Pons (tissue), 1 donor: ENCODE results near the gene CMC2.
A peak's percentile ranks its signal among the peaks of the same experiment; 100 is the strongest.

ENCODE experiments used
- DNase-seq: peaks from one replicate; pipeline ENCODE4 v3.0.0-alpha.2; 2016; ENCODE audit warnings: low spot score

Gene CMC2

GRCh38 chr16:80973991-80974390, 32.7 kb downstream of the CMC2 start:
- DNase-seq = no peak

- DNase-seq = no peak
These were observed 34.1 kb downstream of the CMC2 start for GRCh38 chr16:80972611-80973010.

- DNase-seq = no peak
These were observed 34.9 kb downstream of the CMC2 start for GRCh38 chr16:80971819-80972218.

GRCh38 chr16:80969114-80969484, 37.6 kb downstream of the CMC2 start:
- no peak for DNase-seq

GRCh38 chr16:80968386-80969113, 38.1 kb downstream of the CMC2 start:
- no peak for DNase-seq

DNA sequence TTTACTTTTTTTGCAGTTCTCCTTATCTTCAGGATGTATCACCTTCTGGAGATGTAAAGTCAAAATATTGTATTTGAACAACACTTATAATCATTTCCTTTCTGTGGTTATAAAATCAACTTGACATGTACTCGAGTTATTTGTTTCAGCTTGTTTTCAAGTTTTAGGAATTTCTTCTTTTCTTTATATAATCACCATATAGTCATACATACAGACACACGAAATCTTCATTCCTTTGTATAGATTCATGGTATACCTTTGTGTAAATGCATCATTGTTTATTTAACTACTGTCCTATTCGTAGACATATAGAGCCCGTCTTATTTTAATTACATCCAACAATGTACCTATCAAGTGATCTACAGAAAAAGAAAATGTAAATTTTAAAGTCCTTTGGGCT, 40.1 kb downstream of the CMC2 start:
- DNase-seq = no peak

DNA sequence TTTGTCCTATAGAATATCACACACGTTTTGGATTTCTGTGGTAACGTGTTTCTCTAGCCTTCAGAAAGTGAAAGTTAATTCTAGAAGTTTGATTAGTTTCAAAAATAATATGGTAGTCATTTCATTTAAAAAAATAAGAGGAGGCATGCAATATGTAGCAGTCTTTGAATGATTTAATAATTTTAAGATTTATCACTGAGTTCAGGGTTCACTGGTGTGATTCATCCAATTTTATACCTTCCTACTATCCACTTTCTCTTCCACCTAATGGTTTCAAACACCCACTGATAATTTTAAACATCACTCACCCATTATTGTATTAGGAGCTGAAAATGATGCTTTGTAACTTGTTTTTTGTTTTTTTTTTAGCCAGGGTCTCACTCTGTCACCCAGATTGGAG, 42.3 kb downstream of the CMC2 start:
- no peak for DNase-seq

GRCh38 chr16:80962879-80963278, 43.8 kb downstream of the CMC2 start:
- DNase-seq = no peak

GRCh38 chr16:80958284-80958683, 48.4 kb downstream of the CMC2 start:
- no peak for DNase-seq

DNA sequence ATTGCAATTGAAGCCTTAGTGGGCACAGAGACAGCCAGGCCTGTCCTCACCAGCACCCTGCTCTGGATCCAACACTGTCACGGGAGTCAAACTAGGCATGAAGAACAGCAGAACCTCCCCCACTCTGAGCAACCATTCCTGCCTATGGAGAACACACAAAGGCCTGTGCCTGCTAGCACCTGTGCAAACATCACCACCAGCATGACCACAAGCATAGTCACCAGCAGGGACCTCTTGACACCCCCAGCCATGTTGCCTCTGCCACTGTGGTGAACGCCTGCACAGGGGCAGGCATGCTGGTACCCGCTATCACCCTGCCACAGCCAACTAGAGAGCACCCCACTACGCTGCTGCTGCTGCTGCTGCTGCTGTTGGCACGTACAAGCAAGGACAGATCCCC, 51.7 kb downstream of the CMC2 start:
- DNase-seq = no peak

DNA sequence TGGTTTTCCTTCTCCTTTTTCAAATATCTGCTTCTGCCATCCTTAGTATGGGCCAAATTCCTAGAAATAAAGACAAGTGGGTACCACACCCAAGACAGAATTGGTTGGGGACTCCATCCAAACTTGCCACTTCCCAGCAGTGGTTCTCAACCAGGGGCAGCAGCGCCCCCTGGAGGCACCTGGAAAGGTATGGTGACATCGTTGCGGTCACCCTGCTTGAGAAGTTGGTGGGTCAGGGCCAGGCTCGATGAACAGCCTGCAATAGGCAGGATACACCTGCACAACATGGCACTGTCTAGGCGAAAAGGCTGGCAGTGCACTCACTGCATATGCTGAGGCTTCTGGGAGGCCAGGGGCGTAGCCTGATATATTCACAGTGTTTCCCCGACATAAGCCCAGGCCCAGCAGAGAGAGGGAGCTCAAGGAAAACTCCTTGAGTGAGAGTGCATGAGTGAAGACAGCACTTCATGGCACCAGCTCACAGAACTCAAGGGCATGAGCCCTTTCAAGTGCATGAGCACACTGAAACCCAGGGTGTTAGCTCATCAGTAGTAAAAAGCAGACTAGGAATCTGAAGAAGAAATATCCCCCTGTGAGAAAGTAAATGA, 57.7 kb downstream of the CMC2 start:
- DNase-seq = peak; percentile 60

DNA sequence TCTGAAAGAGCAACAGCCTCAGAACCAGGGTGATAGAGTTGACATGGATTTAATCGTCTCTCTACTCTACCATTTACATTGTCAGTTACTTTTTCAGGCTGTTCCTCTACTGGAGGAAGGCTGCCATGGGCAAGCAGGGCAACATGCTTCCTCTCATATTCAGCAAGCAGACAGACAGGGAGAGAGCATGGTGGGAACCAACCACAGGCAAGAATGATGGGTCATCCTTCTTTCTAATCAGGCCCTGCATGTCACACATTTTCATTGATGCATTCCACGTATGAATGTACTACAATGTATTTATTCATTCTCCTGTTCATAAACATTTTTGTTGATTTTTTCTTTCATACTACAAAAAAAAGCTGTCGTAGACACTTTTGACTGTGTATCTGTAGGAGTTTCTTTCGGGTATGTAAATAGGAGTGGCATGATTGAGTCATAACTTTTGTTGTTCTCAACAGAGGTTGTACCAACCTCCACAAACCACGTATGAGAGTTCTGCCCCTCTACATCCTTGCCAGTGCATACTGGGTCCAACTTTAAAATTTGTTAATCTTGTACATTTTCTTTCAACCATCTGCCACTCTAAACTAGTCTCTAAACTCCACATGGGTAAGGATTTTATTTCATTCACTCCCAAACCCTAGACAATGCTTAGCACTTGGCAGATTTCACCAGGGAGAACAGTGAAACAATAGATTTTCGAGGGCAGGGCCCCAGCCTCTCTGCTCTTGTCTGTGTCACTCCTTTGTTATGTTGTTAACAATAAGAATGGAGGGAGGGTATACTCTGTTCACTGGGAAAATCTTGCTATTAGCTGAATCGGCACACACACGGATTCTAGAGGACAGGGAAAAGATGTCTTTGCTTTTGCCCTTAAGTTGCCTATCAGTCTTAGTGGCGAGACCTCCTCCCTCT, 58.7 kb downstream of the CMC2 start:
- DNase-seq = peak; percentile 90

- no peak for DNase-seq
These were observed 59.4 kb downstream of the CMC2 start for GRCh38 chr16:80947239-80947638.

- no peak for DNase-seq
These were observed 60.2 kb downstream of the CMC2 start for GRCh38 chr16:80946481-80946880.

DNA sequence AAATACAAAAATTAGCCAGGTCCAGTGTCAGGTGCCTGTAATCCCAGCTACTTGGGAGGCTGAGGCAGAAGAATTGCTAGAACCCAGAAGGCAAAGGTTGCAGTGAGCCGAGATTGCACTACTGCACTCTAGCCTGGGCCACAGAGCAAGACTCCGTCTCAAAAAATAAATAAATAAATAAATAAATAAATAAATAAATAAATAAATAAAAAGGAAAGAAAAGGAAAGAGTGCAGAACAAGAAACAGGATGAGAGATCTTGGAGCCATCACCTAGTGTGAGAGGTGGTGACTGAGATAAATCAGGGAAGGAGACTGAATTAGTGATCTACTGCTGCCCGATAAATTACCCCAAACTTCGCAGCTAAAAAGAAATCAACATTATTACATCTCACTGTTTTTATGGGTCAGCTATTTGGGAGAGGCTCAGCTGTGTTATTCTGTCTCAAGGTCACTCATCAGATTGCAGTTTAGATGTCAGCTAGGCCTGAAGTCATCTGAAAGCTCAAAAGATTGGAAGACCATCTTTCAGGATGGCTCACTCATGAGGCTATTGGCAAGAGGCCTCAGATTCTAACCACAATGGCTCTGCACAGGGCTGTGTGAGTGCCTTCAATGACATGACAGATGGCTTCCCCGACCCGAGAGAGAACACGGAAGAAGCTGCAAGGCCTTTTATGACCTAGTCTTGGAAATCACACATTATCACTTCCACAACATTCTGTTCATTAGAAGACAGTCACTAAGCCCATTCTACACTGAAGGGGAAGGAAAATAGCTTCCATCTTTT, 66.4 kb downstream of the CMC2 start:
- DNase-seq = no peak

- DNase-seq = no peak
These were observed 67.8 kb downstream of the CMC2 start for GRCh38 chr16:80938879-80939260.

DNA sequence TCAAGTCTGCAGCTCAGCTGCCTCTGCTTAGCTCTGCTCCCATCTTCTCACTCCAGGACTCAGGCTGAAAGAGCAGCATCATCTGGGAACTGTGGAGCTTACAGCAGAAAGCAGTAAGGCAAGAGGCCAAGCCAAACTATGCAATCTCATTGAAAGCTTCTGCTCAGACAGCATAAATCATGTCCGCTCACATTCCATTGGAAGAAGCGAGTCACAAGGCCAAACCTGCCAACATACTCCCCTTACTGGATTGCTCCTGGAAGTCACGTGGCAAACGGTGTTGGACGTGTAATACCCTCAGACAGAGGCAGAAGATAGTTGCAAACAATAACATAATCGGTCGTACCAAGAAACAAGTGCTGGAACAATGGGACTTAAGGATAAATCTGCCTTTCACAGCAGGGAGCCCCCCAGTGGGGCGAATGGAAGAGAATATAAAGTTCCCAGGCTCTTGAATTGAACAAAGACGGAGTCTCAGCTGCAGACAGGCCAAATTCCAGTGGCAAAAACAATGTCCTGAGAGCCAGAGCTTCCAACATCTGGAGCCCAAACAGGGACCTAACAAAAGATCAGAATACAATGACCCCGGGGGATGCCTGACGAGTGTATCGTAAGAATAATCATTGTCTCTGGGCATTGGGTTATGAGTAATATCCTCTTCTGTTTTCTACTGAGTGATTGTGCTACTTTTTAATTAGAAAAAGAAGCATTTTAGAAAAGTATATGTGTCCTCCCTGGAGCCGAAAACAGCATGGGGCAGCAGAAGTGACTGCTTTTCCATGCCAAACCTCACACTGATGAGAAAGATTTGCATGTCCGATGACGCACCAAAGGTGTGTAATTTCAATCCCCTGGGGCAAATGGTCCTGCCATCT, 68.4 kb downstream of the CMC2 start:
- peak; percentile 26 for DNase-seq

GRCh38 chr16:80936410-80936809, 70.3 kb downstream of the CMC2 start:
- DNase-seq = no peak

DNA sequence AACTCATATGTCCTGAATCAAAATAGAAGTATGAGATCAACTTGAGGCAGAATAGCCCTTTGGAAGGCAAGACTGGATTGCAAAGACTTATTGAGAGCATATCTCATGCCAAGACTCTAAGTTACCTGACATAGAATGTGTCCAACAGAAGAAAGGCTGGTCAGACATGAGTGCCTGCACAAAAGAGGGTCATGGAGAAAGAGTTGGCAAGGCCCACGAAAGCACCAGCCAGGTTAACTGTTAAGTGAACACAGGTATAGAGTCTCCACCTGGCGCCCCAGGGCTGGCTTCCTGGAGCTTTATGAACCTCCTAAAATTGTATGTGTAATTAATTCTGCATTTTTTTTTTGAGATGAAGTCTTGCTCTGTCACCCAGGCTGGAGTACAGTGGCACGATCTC, 71.0 kb downstream of the CMC2 start:
- DNase-seq = no peak

- no peak for DNase-seq
These were observed 74.0 kb downstream of the CMC2 start for GRCh38 chr16:80932708-80933095.
